Measurements from ENCODE around the gene PLBD2.

Gene PLBD2

DNA sequence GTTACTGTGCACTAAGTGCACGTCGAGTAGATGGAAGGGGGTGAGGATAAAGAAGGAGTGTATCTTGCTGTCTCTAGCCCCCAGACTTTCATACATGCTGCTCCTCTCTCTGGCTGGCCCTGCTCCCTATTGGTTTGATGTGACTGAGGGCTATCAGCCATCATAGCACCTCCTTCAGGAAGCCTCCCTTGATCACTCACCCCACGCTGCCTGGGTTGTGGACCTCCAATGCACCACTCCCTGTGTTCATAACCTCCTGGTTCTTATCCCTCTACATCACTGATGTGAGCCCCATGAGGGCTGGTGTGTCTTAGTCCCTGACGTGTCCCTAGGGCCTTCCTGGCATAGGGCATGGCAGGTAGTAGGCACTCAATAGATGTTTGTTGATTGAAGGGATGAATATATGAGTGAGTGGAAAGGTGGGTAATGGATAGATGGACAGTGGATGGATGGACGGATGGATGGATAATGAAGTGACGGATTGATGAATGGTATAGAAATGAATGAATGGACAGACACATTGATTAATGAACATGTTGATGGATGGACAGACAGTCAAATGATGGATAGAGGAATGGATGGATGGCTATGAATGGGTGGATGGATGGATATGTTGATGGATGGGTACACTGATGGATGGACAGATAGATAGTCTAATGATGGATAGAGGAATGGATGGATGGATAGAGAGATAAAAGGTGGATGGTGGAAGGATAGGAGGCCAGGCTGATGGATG lies 78.8 kb downstream of the PLBD2 start:
- Mint-ChIP-seq H3K27me3 (ENCODE audit: low read depth) (no peaks in the 10 kb centered on the region), H3K27ac (no peak overlapping the region), H3K36me3 (ENCODE audit: low read depth) (no peaks in the 10 kb centered on the region), H3K4me1 (ENCODE audit: low read depth) (no peaks in the 10 kb centered on the region), H3K4me3 (no peak overlapping the region), H3K9me3 (no peaks in the 10 kb centered on the region)
- no peak for DNase-seq (ENCODE audit: low spot score)

DNA sequence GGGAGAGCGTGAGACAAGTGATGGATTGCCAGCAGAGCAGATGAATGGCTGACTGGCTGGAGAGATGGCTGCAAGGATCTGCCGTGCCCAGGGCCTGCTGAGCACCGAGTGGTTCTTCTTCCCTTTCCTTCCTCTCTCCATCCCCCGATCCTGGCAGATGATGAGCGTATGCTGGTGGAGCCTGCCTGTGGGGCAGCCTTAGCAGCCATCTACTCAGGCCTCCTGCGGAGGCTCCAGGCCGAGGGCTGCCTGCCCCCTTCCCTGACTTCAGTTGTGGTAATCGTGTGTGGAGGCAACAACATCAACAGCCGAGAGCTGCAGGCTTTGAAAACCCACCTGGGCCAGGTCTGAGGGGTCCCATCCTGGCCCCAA lies 79.3 kb downstream of the PLBD2 start:
- DNase-seq (ENCODE audit: low spot score), result no peak
- H3K27me3 Mint-ChIP-seq (ENCODE audit: low read depth), result no peaks in the 10 kb centered on the region
- no peaks in the 10 kb centered on the region for H3K4me1 Mint-ChIP-seq (ENCODE audit: low read depth)
- H3K4me3 Mint-ChIP-seq, result no peak overlapping the region
- no peaks in the 10 kb centered on the region for H3K9me3 Mint-ChIP-seq
- H3K36me3 Mint-ChIP-seq (ENCODE audit: low read depth), result no peaks in the 10 kb centered on the region
- no peak overlapping the region for H3K27ac Mint-ChIP-seq

DNA sequence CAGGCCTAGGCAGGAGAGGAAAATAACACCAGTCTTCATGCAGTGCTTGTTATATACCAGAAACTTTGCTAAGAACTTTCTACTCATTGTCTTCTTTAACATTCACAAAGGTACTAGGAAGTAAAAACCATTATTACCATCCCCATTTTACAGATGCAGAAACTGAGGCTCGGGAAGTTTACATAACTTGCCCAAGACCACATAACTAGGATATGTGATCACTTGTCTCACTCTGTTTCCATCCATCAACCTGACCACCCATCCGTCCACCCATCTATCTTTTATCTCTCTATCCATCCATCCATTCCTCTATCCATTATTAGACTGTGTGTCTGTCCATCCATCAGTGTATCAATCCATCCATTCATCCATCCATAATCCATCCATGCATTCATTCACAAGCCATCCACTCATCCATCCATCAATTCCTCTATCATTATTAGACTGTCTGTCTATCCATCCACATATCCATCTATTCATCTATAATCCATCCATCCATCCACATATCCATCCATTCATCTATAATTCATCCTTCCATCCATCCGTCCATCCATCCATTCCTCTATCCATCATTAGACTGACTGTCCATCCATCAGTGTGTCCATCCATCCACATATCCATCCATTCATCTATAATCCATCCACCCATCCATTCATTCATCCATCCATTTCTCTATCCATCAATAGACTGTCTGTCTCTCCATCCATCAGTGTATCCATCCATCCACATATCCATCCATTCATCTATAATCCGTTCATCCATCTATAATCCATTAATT lies 80.3 kb downstream of the PLBD2 start:
- Mint-ChIP-seq H3K36me3 (ENCODE audit: low read depth) (no peaks in the 10 kb centered on the region), H3K4me3 (no peak overlapping the region), H3K9me3 (no peaks in the 10 kb centered on the region), H3K4me1 (ENCODE audit: low read depth) (no peaks in the 10 kb centered on the region), H3K27me3 (ENCODE audit: low read depth) (no peaks in the 10 kb centered on the region), H3K27ac (no peak overlapping the region)
- DNase-seq (ENCODE audit: low spot score), result no peak

DNA sequence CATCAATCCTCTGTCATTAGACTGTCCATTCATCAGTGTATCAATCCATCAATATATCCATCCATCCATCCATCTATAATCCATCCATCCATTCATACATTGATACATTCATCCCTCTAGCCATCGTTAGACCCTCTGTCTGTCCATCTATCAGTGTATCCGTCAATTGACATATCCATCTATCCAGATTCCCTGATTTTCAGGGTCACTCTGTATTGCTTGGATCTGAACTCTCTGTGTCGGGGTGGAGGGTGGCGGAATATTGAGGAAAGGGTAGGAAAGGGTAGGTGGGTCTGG lies 80.9 kb downstream of the PLBD2 start:
- H3K9me3 Mint-ChIP-seq, result no peaks in the 10 kb centered on the region
- no peak overlapping the region for H3K4me3 Mint-ChIP-seq
- no peak for DNase-seq (ENCODE audit: low spot score)
- H3K27ac Mint-ChIP-seq, result no peak overlapping the region
- H3K4me1 Mint-ChIP-seq (ENCODE audit: low read depth), result no peaks in the 10 kb centered on the region
- no peaks in the 10 kb centered on the region for H3K27me3 Mint-ChIP-seq (ENCODE audit: low read depth)
- no peaks in the 10 kb centered on the region for H3K36me3 Mint-ChIP-seq (ENCODE audit: low read depth)

DNA sequence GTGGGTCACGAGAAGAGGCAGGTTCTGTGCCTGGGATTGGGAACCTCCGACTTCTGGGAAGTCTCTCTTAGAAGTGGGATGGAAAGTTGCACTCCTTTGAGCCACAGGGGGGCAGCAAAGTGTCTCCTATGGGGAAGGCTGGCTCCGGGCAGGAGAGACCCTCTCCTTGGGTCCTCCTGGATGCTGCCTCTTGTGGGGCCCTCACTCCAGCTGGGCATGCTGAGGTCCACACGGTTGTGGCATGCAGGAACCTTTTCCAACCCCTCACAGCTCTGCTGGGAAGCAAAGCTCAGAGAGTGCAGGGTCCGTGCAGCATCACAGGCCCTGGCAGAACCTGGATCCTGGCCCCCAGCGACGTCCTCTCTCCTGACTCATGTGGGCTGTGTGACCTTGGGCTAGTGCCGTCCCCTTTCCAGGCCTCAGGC lies 81.2 kb downstream of the PLBD2 start:
- Mint-ChIP-seq H3K4me1 (ENCODE audit: low read depth) (no peaks in the 10 kb centered on the region), H3K27me3 (ENCODE audit: low read depth) (no peaks in the 10 kb centered on the region), H3K27ac (no peak overlapping the region), H3K4me3 (no peak overlapping the region), H3K9me3 (no peaks in the 10 kb centered on the region), H3K36me3 (ENCODE audit: low read depth) (no peaks in the 10 kb centered on the region)
- no peak for DNase-seq (ENCODE audit: low spot score)

DNA sequence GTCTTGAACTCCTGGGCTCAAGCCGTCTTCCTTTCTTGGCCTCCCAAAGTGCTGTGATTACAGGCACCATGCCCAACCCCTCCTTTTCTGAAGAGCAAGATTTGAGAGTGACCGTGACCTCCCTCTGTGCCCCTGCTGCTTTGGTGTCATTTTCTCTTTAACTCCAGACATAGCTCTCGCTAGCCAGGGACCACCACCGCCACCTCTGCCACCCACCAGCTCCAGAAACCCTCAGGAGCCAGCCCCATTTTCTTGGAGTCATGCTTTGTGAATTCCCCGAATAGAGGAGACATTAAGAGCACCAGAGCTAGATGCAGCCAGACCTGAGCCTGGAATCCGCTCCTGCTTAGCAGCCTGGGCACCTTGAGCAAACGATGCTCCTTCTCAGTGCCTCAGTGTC lies 81.9 kb downstream of the PLBD2 start:
- Mint-ChIP-seq H3K9me3 (peaks cover under 1% of the 10 kb centered on the region), H3K27ac (no peak overlapping the region), H3K27me3 (ENCODE audit: low read depth) (no peaks in the 10 kb centered on the region), H3K4me1 (ENCODE audit: low read depth) (no peaks in the 10 kb centered on the region), H3K36me3 (ENCODE audit: low read depth) (no peaks in the 10 kb centered on the region), H3K4me3 (no peak overlapping the region)
- no peak for DNase-seq (ENCODE audit: low spot score)

Data from T-helper 2 cell treated with Interferon-gamma antibody and Interleukin-4, amounts not matched to agents 5 μg/mL and 100 μg/mL, for 36 hours (primary cell).